Sigmoid colon (tissue), 7 donors: Measurements from ENCODE around the gene NTM. TPM values are rescaled to one million over a fixed set of nuclear protein-coding genes. Genes with fewer than 3 reads are reported as not detected.

Experiments
- DNase-seq: peaks from one replicate; pipeline ENCODE4 v3.0.0-alpha.2; 2019
- H3K27ac ChIP-seq, 4 donors: fragments of 200-600 bp; sonication (generic); one replicate each; pipeline ENCODE4 v1.5.1; 2016 to 2019; ENCODE audit warnings: mild to moderate bottlenecking in 1 of 4
- H3K27me3 ChIP-seq, 3 donors: fragments of 200-600 bp; sonication (generic); one replicate each; pipeline ENCODE4 v1.5.1; 2019; ENCODE audit warnings: mild to moderate bottlenecking in 1 of 3
- H3K36me3 ChIP-seq, 4 donors: fragments of 200-600 bp; sonication (generic); one replicate each; pipeline ENCODE4 v1.5.1; 2016 to 2019
- H3K4me1 ChIP-seq, 4 donors: fragments of 200-600 bp; sonication (generic); one replicate each; pipeline ENCODE4 v1.5.1; 2017 to 2019
- H3K4me3 ChIP-seq, 4 donors: fragments of 200-600 bp; sonication (generic); one replicate each; pipeline ENCODE4 v1.5.1; 2017 to 2019; ENCODE audit warnings: mild to moderate bottlenecking in 2 of 4, moderate library complexity in 1 of 4
- H3K9me3 ChIP-seq, 4 donors: fragments of 200-600 bp in 3 of 4; sonication (generic) in 3 of 4; one replicate each; pipeline versions ENCODE4 v1.5.1 to v1.6.1; 2013 to 2019
- CTCF ChIP-seq, 4 experiments: fragments of 450-650 bp in 3 of 4; fragments of 200-600 bp in 1 of 4; IDR thresholded peaks; one replicate each; pipeline ENCODE4 v1.5.1; 2016 to 2019; ENCODE audit warnings: antibody characterized with exemption in 4 of 4, mild to moderate bottlenecking in 3 of 4, moderate library complexity in 2 of 4
- EP300 ChIP-seq, 4 donors: sonication (generic); formaldehyde crosslinking; IDR thresholded peaks; one replicate each; pipeline ENCODE4 v1.6.1; 2017; ENCODE audit warnings: antibody characterized with exemption in 4 of 4
- POLR2A ChIP-seq, 2 donors: fragments of 450-650 bp; IDR thresholded peaks; one replicate each; pipeline ENCODE4 v1.6.1; 2016; ENCODE audit warnings: antibody characterized with exemption in 2 of 2, mild to moderate bottlenecking in 2 of 2, moderate library complexity in 2 of 2
- POLR2AphosphoS5 ChIP-seq, 4 donors: sonication (generic); formaldehyde crosslinking; IDR thresholded peaks; one replicate each; pipeline ENCODE4 v1.6.1; 2017; ENCODE audit warnings: antibody characterized with exemption in 4 of 4
- WGBS, 2 donors: extraction: QIAGEN DNeasy Blood & Tissue Kit; methylation state at CpG; one replicate each; pipeline ENCODE4 v1.1.7; 2013; 5-methylcytosine and 5-hydroxymethylcytosine counted together
- intact Hi-C: fragments of 100-400 bp; cut with DNase I; formaldehyde crosslinking; loops from one replicate; pipeline ENCODE4 v1.15.1; 2023
- polyA plus RNA-seq, 3 donors: library from polyadenylated mRNA; stranded (reverse); fragments of 200-250 nt; gene quantifications; one replicate each; pipeline ENCODE4 v1.2.3, GENCODE V29; 2013
- total RNA-seq, 4 donors: library from RNA; depleted of rRNA; stranded (reverse); fragments of >200 nt; gene quantifications; one replicate each; pipeline ENCODE4 v1.1.0, GENCODE V29; 2016
- donor health status: healthy with polysubstance abuse.
- donor health status: Bipolar disorder and iron deficiency.
- donor health status: healthy.

The NTM gene
- total and polyA plus RNA-seq, 7 donors = 0.96 to 18.3 (median 6.4) TPM; not detected in 1

DNA sequence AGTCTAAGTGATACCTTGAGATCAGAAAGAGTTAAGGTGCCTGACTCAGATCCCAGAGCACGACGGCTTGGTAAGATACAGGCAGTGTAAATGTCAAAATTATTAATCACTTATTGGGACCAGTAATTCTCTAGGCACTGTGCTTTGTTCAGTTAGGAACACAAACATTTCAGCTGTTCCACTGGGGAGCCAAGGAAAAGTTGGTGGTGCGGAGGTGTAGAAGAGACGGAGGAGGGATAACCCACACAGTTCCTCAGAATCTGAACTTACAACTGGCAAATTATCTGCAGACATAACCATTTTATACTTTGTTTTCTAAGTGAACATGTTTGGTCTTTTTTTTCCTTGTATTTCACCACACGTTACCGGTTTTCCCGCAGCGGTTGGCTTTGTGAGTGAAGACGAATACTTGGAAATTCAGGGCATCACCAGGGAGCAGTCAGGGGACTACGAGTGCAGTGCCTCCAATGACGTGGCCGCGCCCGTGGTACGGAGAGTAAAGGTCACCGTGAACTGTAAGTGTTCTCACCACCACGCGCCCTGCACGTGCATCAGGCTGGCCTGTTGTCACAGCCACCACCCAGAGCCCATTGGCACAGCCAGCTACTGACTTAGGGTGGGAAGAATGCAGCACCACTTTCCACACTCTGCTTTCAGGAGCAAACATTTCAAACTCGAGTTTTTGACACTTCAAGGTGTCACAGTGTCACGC lies 937.0 kb downstream of the NTM start:
- intact Hi-C loops = no loop called here
- WGBS, 2 donors = 81 to 86% methylated on average over 21 of the region's 21 CpGs
- peak in 1 of 4 donors; percentile 17 for TF ChIP-seq POLR2AphosphoS5 (IDR thresholded peaks at IDR 0.05)
- no peak for TF ChIP-seq EP300 (IDR thresholded peaks at IDR 0.05)
- no peak for TF ChIP-seq CTCF (IDR thresholded peaks at IDR 0.05)
- no peak for TF ChIP-seq POLR2A (IDR thresholded peaks at IDR 0.05)

DNA sequence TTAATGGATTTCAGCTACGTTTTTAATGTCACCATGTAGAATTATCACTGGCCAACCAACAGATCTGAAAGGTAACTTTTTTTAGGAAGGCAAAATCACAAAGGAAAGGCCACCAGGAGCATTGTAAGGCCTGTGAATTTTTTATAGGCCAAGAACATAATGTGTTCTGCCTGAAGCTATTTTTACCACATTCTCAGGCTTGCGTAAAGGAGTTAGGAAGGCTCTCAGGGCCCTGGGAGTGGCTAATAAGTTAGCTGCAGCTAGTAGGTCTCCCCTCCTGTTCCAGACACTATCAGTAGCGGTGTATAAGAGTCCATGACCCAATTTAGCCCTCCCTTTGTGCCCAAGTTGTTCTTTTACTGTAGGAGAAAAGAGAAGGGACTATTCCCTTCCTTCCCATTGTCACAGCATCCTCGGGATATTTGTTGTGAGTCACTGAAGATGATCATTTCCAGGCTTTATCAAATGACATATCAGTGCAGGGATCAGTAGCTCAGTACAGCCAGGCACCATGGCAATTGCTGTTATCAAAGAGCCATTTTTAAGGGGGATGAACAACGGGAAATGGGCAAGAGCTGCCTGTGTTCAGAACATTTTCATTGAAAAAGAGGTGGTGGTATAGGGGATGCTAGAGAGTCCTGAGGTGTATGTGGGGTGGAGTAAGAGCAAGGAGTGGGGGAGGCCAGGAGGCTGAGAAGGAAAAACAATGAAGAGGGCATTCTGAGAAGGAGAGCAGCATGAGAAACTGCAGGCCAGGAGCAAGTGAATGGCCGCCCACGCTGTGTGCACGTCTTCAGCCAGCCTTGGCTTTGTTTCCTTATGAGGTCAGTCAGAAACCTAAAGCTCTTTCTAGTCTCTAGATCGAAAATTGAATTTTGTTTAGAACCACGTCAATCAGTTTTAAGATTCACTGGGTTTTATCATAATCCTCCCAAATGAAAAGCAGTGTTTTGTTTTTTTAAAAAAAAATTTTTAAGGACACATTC lies 940.3 kb downstream of the NTM start:
- Histone ChIP-seq H3K4me3 (no peak overlapping the region), H3K27ac (peak overlapping the region in 3 of 4 donors; percentile 63 to 77 (median 69)), H3K9me3 (no peaks in the 10 kb centered on the region), H3K36me3 (no peaks in the 10 kb centered on the region), H3K4me1 (peaks cover 0 to 35% (median 28%) of the 10 kb centered on the region in 4 donors), H3K27me3 (no peaks in the 10 kb centered on the region)
- 67 to 72% methylated on average over 10 of the region's 10 CpGs for WGBS, 2 donors
- TF ChIP-seq POLR2A (IDR thresholded peaks at IDR 0.05) = no peak
- peak in 1 of 4 donors; percentile 51 for TF ChIP-seq EP300 (IDR thresholded peaks at IDR 0.05)
- TF ChIP-seq CTCF (IDR thresholded peaks at IDR 0.05) = no peak
- TF ChIP-seq POLR2AphosphoS5 (IDR thresholded peaks at IDR 0.05) = peak in 2 of 4 donors; percentile 12 to 33
- DNase-seq = no peak
- intact Hi-C loops = no loop called here

More for the DNA sequence above, 937.0 kb downstream of the NTM start:
- H3K27me3 ChIP-seq = no peaks in the 10 kb centered on the region
- H3K4me3 ChIP-seq = no peak overlapping the region
- no peaks in the 10 kb centered on the region for H3K36me3 ChIP-seq
- DNase-seq = no peak
- H3K9me3 ChIP-seq = no peaks in the 10 kb centered on the region
- H3K27ac ChIP-seq = peak overlapping the region in 2 of 4 donors; percentile 19 to 39
- H3K4me1 ChIP-seq = peaks cover 0 to 33% (median 27%) of the 10 kb centered on the region in 4 donors

DNA sequence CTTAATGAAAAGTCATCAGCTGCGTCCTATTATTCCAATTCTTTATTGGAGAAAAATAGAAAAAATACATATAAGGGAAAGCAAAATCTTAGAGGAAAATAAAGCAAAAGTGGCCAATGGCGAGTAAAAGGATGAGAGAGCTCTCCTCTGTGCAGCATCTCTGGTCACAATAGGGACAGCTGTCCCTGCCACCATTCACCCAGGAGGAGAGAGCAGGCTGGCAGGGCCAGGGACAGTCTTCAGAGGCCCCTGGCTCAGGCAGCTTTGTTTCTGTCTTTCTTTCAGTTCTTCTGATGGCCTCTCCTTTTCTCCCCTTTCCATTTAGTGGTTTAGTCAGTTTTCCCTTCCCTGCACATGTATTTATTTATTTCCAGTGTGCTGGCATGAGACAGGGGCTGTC lies 941.3 kb downstream of the NTM start:
- no peaks in the 10 kb centered on the region for H3K9me3 ChIP-seq
- peaks cover 0 to 35% (median 27%) of the 10 kb centered on the region in 4 donors for H3K4me1 ChIP-seq
- no peak overlapping the region for H3K4me3 ChIP-seq
- WGBS, 2 donors = 75 to 85% methylated on average over 2 of the region's 2 CpGs
- H3K27ac ChIP-seq = peak overlapping the region in 3 of 4 donors; percentile 19 to 77 (median 69)
- H3K36me3 ChIP-seq = no peaks in the 10 kb centered on the region
- intact Hi-C loops = no loop called here
- TF ChIP-seq POLR2A (IDR thresholded peaks at IDR 0.05) (no peak), POLR2AphosphoS5 (IDR thresholded peaks at IDR 0.05) (no peak), EP300 (IDR thresholded peaks at IDR 0.05) (no peak), CTCF (IDR thresholded peaks at IDR 0.05) (no peak)
- H3K27me3 ChIP-seq = no peaks in the 10 kb centered on the region
- no peak for DNase-seq

- WGBS, 2 donors = 86 to 98% methylated on average over 5 of the region's 5 CpGs
- intact Hi-C loops = no loop called here
These were observed 941.7 kb downstream of the NTM start for GRCh38 chr11:132312161-132312560.

More at GRCh38 chr11:132312161-132312560, 941.7 kb downstream of the NTM start:
- Histone ChIP-seq H3K36me3 (no peaks in the 10 kb centered on the region), H3K9me3 (no peaks in the 10 kb centered on the region), H3K4me1 (peaks cover 0 to 35% (median 25%) of the 10 kb centered on the region in 4 donors), H3K27me3 (no peaks in the 10 kb centered on the region), H3K27ac (peak overlapping the region in 3 of 4 donors; percentile 19 to 77 (median 69)), H3K4me3 (no peak overlapping the region)
- DNase-seq = no peak
- no peak for TF ChIP-seq EP300 (IDR thresholded peaks at IDR 0.05)
- no peak for TF ChIP-seq CTCF (IDR thresholded peaks at IDR 0.05)
- TF ChIP-seq POLR2AphosphoS5 (IDR thresholded peaks at IDR 0.05) = no peak
- TF ChIP-seq POLR2A (IDR thresholded peaks at IDR 0.05) = no peak
